Muscle layer of colon (tissue), 2 donors: ENCODE measurements around the gene CR2.

ENCODE experiments used
- H3K27ac ChIP-seq: one replicate; pipeline ENCODE4 v1.7.0; 2013; ENCODE audit warnings: low read depth, mild to moderate bottlenecking, low read length, moderate library complexity
- H3K27me3 ChIP-seq, 2 donors: one replicate each; pipeline ENCODE4 v1.7.0; 2013; ENCODE audit warnings: low read length in 2 of 2, mild to moderate bottlenecking in 2 of 2; ENCODE audit not compliant: insufficient read depth in 2 of 2, control insufficient read depth in 1 of 2
- H3K36me3 ChIP-seq: one replicate; pipeline ENCODE4 v1.7.0; 2013; ENCODE audit warnings: mild to moderate bottlenecking, low read length; ENCODE audit not compliant: insufficient read depth
- H3K4me1 ChIP-seq: one replicate; pipeline ENCODE4 v1.7.0; 2013; ENCODE audit warnings: mild to moderate bottlenecking, low read length; ENCODE audit not compliant: insufficient read depth
- H3K4me3 ChIP-seq, 2 donors: one replicate each; pipeline ENCODE4 v1.7.0; 2013; ENCODE audit warnings: low read length in 2 of 2, low read depth in 1 of 2, mild to moderate bottlenecking in 1 of 2, moderate library complexity in 1 of 2
- H3K9ac ChIP-seq: one replicate; pipeline ENCODE4 v1.7.0; 2013; ENCODE audit warnings: low read length
- H3K9me3 ChIP-seq: one replicate; pipeline ENCODE4 v1.7.0; 2013; ENCODE audit warnings: mild to moderate bottlenecking, low read length
- donor health status: abdominal sarcoma.
- donor health status: Adenocarcinoma of cecum.

CR2 gene

GRCh38 chr1:207455183-207455754 is 1.1 kb downstream of the CR2 start:
- no peaks in the 10 kb centered on the region for H3K9me3 ChIP-seq
- H3K36me3 ChIP-seq = no peaks in the 10 kb centered on the region
- H3K27ac ChIP-seq = no peak overlapping the region
- H3K4me1 ChIP-seq = peaks cover 9% of the 10 kb centered on the region
- peaks cover 8 to 31% of the 10 kb centered on the region in 2 donors for H3K27me3 ChIP-seq
- no peak overlapping the region for H3K4me3 ChIP-seq
- no peak overlapping the region for H3K9ac ChIP-seq

- Histone ChIP-seq H3K4me1 (peaks cover 9% of the 10 kb centered on the region), H3K36me3 (no peaks in the 10 kb centered on the region), H3K27ac (no peak overlapping the region), H3K9ac (no peak overlapping the region), H3K4me3 (no peak overlapping the region), H3K27me3 (peaks cover 8 to 31% of the 10 kb centered on the region in 2 donors), H3K9me3 (no peaks in the 10 kb centered on the region)
These were observed 4.3 kb downstream of the CR2 start for GRCh38 chr1:207458414-207458813.

- Histone ChIP-seq H3K9me3 (no peaks in the 10 kb centered on the region), H3K4me1 (peaks cover 9% of the 10 kb centered on the region), H3K9ac (no peak overlapping the region), H3K27me3 (peaks cover 8 to 27% of the 10 kb centered on the region in 2 donors), H3K4me3 (no peak overlapping the region), H3K36me3 (no peaks in the 10 kb centered on the region), H3K27ac (no peak overlapping the region)
These were observed 4.9 kb downstream of the CR2 start for GRCh38 chr1:207459008-207459407.

GRCh38 chr1:207461649-207462048 is 7.5 kb downstream of the CR2 start:
- H3K9ac ChIP-seq = no peak overlapping the region
- H3K9me3 ChIP-seq = no peaks in the 10 kb centered on the region
- H3K4me1 ChIP-seq = no peaks in the 10 kb centered on the region
- H3K4me3 ChIP-seq = no peak overlapping the region
- H3K27ac ChIP-seq = no peak overlapping the region
- peaks cover 0 to 9% of the 10 kb centered on the region in 2 donors for H3K27me3 ChIP-seq
- no peaks in the 10 kb centered on the region for H3K36me3 ChIP-seq

GRCh38 chr1:207462535-207462934 is 8.4 kb downstream of the CR2 start:
- Histone ChIP-seq H3K36me3 (no peaks in the 10 kb centered on the region), H3K4me1 (no peaks in the 10 kb centered on the region), H3K27ac (no peak overlapping the region), H3K9ac (no peak overlapping the region), H3K27me3 (peaks cover 0 to under 1% of the 10 kb centered on the region in 2 donors), H3K9me3 (no peaks in the 10 kb centered on the region), H3K4me3 (no peak overlapping the region)

- H3K9me3 ChIP-seq = no peaks in the 10 kb centered on the region
- H3K4me3 ChIP-seq = no peak overlapping the region
- H3K27ac ChIP-seq = no peak overlapping the region
- H3K4me1 ChIP-seq = no peaks in the 10 kb centered on the region
- H3K36me3 ChIP-seq = no peaks in the 10 kb centered on the region
- H3K27me3 ChIP-seq = no peaks in the 10 kb centered on the region
- H3K9ac ChIP-seq = no peak overlapping the region
These were observed 8.9 kb downstream of the CR2 start for GRCh38 chr1:207463021-207463420.

GRCh38 chr1:207463571-207463970 is 9.4 kb downstream of the CR2 start:
- H3K4me3 ChIP-seq = no peak overlapping the region
- no peak overlapping the region for H3K9ac ChIP-seq
- no peak overlapping the region for H3K27ac ChIP-seq
- H3K27me3 ChIP-seq = no peaks in the 10 kb centered on the region
- H3K9me3 ChIP-seq = no peaks in the 10 kb centered on the region
- H3K4me1 ChIP-seq = no peaks in the 10 kb centered on the region
- no peaks in the 10 kb centered on the region for H3K36me3 ChIP-seq

- H3K27me3 ChIP-seq = no peaks in the 10 kb centered on the region
- no peak overlapping the region for H3K27ac ChIP-seq
- H3K9ac ChIP-seq = no peak overlapping the region
- H3K4me1 ChIP-seq = no peaks in the 10 kb centered on the region
- no peaks in the 10 kb centered on the region for H3K36me3 ChIP-seq
- H3K9me3 ChIP-seq = no peaks in the 10 kb centered on the region
- H3K4me3 ChIP-seq = no peak overlapping the region
These were observed 16.8 kb downstream of the CR2 start for GRCh38 chr1:207470927-207471326.

- H3K9me3 ChIP-seq = no peaks in the 10 kb centered on the region
- no peak overlapping the region for H3K4me3 ChIP-seq
- no peaks in the 10 kb centered on the region for H3K36me3 ChIP-seq
- no peaks in the 10 kb centered on the region for H3K4me1 ChIP-seq
- H3K27me3 ChIP-seq = no peaks in the 10 kb centered on the region
- no peak overlapping the region for H3K27ac ChIP-seq
- no peak overlapping the region for H3K9ac ChIP-seq
These were observed 20.1 kb downstream of the CR2 start for GRCh38 chr1:207474210-207474609.

- no peaks in the 10 kb centered on the region for H3K9me3 ChIP-seq
- no peak overlapping the region for H3K27ac ChIP-seq
- no peaks in the 10 kb centered on the region for H3K4me1 ChIP-seq
- no peaks in the 10 kb centered on the region for H3K36me3 ChIP-seq
- no peak overlapping the region for H3K9ac ChIP-seq
- H3K4me3 ChIP-seq = no peak overlapping the region
- no peaks in the 10 kb centered on the region for H3K27me3 ChIP-seq
These were observed 32.1 kb downstream of the CR2 start for GRCh38 chr1:207486198-207486597.

GRCh38 chr1:207487636-207488035 is 33.5 kb downstream of the CR2 start:
- H3K27me3 ChIP-seq = no peaks in the 10 kb centered on the region
- no peaks in the 10 kb centered on the region for H3K36me3 ChIP-seq
- H3K27ac ChIP-seq = no peak overlapping the region
- H3K9ac ChIP-seq = no peak overlapping the region
- no peaks in the 10 kb centered on the region for H3K4me1 ChIP-seq
- H3K4me3 ChIP-seq = no peak overlapping the region
- no peaks in the 10 kb centered on the region for H3K9me3 ChIP-seq

- no peaks in the 10 kb centered on the region for H3K4me1 ChIP-seq
- no peaks in the 10 kb centered on the region for H3K36me3 ChIP-seq
- no peak overlapping the region for H3K27ac ChIP-seq
- H3K9me3 ChIP-seq = no peaks in the 10 kb centered on the region
- H3K4me3 ChIP-seq = no peak overlapping the region
- H3K27me3 ChIP-seq = peaks cover 0 to 25% of the 10 kb centered on the region in 2 donors
- H3K9ac ChIP-seq = no peak overlapping the region
These were observed 39.1 kb downstream of the CR2 start for GRCh38 chr1:207493212-207493611.
